Panc1 (cell line): ENCODE results near the gene FSTL5. TPM values are rescaled to one million over a fixed set of nuclear protein-coding genes. Genes with fewer than 3 reads are reported as not detected.

Source experiments
- ATAC-seq: fragments of 200-7000 bp; cut with Tn5 transposase; 2 replicates; pipeline ENCODE4 v1.9.1; 2020; ENCODE audit warnings: mild to moderate bottlenecking, moderate library complexity
- BruUV-seq: library from RNA; stranded (reverse); fragments of 400-500 nt; replicated peaks from 2 replicates; lab custom pipeline; 2021; lab: Mats Ljungman, UMichigan
- CTCF ChIA-PET: fragments of 300-600 bp; sonication (Branson Sonifier 250); formaldehyde crosslinking; loops from one replicate; lab custom pipeline; 2022; ENCODE audit warnings: antibody characterized with exemption; lab: Charles Lee
- POLR2A ChIA-PET: fragments of 300-600 bp; sonication (Branson Sonifier 250); formaldehyde crosslinking; loops from one replicate; lab custom pipeline; 2022; ENCODE audit warnings: antibody characterized with exemption; lab: Charles Lee
- DNase-seq: peaks from one replicate; pipeline ENCODE4 v3.0.0-alpha.2; 2010; ENCODE audit warnings: low read depth, low spot score
- H3K27ac ChIP-seq: 2 replicates; pipeline ENCODE4 v1.5.1; 2011; ENCODE audit warnings: mild to moderate bottlenecking, low read length, inconsistent platforms
- H3K27me3 ChIP-seq: fragments of 200-500 bp; sonication (Bioruptor generic); 2 replicates; pipeline ENCODE4 v1.6.0; 2014; ENCODE audit warnings: low read length, inconsistent platforms; ENCODE audit not compliant: control insufficient read depth, insufficient read depth
- H3K36me3 ChIP-seq: fragments of 200-500 bp; sonication (Bioruptor generic); 2 replicates; pipeline ENCODE4 v1.5.1; 2014; ENCODE audit warnings: inconsistent platforms, mild to moderate bottlenecking, low read length, moderate library complexity; ENCODE audit not compliant: control insufficient read depth, insufficient read depth
- H3K4me1 ChIP-seq: 2 replicates; pipeline ENCODE4 v1.5.1; 2011; ENCODE audit warnings: inconsistent platforms, mild to moderate bottlenecking, low read length, moderate library complexity; ENCODE audit not compliant: control insufficient read depth, insufficient read depth
- H3K4me3 ChIP-seq, 2 experiments: 2 replicates each; pipeline ENCODE4 v1.5.1; 2011 to 2012; ENCODE audit warnings: low read depth in 2 of 2, low read length in 2 of 2, mild to moderate bottlenecking in 2 of 2, inconsistent platforms in 1 of 2, moderate library complexity in 1 of 2
- H3K9me3 ChIP-seq: fragments of 200-500 bp; sonication (Bioruptor generic); 2 replicates; pipeline ENCODE4 v1.5.1; 2014; ENCODE audit warnings: low read depth, mild to moderate bottlenecking, inconsistent platforms, low read length, moderate library complexity; ENCODE audit not compliant: control insufficient read depth, insufficient read depth
- POLR2AphosphoS5 ChIP-seq: IDR thresholded peaks from 2 replicates; pipeline ENCODE4 v1.6.1; 2012; ENCODE audit warnings: mild to moderate bottlenecking, low read depth, low read length, moderate library complexity
- REST ChIP-seq, 2 experiments: IDR thresholded peaks; 2 replicates each; pipeline ENCODE4 v1.6.1; 2011 to 2012; ENCODE audit warnings: low read depth in 2 of 2, control low read depth in 1 of 2, low read length in 1 of 2, mild to moderate bottlenecking in 1 of 2, moderate library complexity in 1 of 2; ENCODE audit not compliant: insufficient read depth in 1 of 2
- SIN3A ChIP-seq: IDR thresholded peaks from 2 replicates; pipeline ENCODE4 v1.6.1; 2012; ENCODE audit warnings: low read depth, mild to moderate bottlenecking, low read length, moderate library complexity, borderline replicate concordance; ENCODE audit not compliant: insufficient read depth
- TCF7L2 ChIP-seq: IDR thresholded peaks from 2 replicates; pipeline ENCODE4 v1.6.1; 2011; ENCODE audit warnings: mild to moderate bottlenecking, low read depth, low read length, inconsistent platforms
- in situ Hi-C: cut with HindIII; loops from 2 replicates; pipeline ENCODE4 v1.10.0; 2016; ENCODE audit warnings: low sequenced_read_pairs, low pct_unique_long_range_greater_than_20kb
- intact Hi-C: fragments of 100-400 bp; cut with micrococcal nuclease; formaldehyde crosslinking; loops from one replicate; pipeline ENCODE4 v1.10.0; 2022; ENCODE audit not compliant: unreplicated experiment
- total RNA-seq: library from RNA; stranded (reverse); gene quantifications from one replicate; pipeline ENCODE4 v1.2.1, GENCODE V29; 2021; ENCODE audit not compliant: unreplicated experiment
- TF ChIP-seq, protein P1 (sequence below): fragments of 450-650 bp; IDR thresholded peaks from 2 replicates; pipeline ENCODE4 v1.5.1; 2017; ENCODE audit warnings: mild to moderate bottlenecking

FSTL5 gene
- total RNA-seq, 1 experiment from 2014 or later = 0.67 TPM

- no peak for TF ChIP-seq TCF7L2
- TF ChIP-seq, protein P1, sequence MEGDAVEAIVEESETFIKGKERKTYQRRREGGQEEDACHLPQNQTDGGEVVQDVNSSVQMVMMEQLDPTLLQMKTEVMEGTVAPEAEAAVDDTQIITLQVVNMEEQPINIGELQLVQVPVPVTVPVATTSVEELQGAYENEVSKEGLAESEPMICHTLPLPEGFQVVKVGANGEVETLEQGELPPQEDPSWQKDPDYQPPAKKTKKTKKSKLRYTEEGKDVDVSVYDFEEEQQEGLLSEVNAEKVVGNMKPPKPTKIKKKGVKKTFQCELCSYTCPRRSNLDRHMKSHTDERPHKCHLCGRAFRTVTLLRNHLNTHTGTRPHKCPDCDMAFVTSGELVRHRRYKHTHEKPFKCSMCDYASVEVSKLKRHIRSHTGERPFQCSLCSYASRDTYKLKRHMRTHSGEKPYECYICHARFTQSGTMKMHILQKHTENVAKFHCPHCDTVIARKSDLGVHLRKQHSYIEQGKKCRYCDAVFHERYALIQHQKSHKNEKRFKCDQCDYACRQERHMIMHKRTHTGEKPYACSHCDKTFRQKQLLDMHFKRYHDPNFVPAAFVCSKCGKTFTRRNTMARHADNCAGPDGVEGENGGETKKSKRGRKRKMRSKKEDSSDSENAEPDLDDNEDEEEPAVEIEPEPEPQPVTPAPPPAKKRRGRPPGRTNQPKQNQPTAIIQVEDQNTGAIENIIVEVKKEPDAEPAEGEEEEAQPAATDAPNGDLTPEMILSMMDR = no peak
- TF ChIP-seq POLR2AphosphoS5 = no peak
- no peak for TF ChIP-seq SIN3A
- no peak for TF ChIP-seq REST (IDR thresholded peaks at IDR 0.05; ENCODE audit: insufficient read depth in 1 of 2, low read depth in 2 of 2, low read length in 1 of 2)
- Histone ChIP-seq H3K4me3 (no peak overlapping the region), H3K27ac (no peak overlapping the region), H3K27me3 (no peaks in the 10 kb centered on the region), H3K9me3 (no peaks in the 10 kb centered on the region), H3K36me3 (no peaks in the 10 kb centered on the region), H3K4me1 (no peaks in the 10 kb centered on the region)
- CTCF ChIA-PET = no interaction called here
- no peak for ATAC-seq
- BruUV-seq = no TSS peak
- DNase-seq = no peak
- POLR2A ChIA-PET = no interaction called here
- intact Hi-C loops = no loop called here
- in situ Hi-C loops = no loop called here
These were observed 256.2 kb downstream of the FSTL5 start for GRCh38 chr4:161907590-161907955.

DNA sequence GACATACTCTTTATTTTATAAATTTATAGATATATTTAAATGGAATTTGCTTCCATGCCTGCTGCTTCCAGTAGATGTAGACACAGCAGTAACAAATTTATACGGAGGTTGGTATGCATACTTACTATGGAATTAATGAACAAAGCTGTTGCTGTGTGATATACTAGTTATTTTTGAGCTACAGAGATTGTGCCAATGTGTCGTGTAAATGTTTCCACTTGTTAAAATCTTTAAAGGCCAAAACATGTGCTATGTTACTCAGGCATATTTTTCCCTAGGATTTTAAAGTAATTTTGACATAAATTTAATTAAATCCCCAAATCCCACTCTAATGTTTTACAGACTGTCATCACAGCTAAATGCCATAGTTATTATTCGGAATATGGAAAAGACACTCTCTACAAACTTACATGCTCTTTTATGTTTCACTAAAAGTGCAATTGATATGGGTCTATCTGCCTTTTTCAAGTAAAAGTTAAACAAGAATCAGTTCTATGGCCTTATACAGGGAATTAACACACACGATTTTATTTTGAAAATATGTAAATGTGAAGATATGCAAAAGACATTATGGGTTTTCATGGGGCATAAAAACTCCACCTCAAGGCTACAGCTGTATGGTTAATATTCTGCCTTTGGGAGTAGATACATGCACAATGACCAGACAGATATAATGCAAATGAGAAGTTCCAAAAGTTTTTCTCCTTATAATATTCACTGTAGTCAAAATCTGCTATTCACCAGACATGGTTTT is 256.8 kb downstream of the FSTL5 start:
- no peak for ATAC-seq
- Histone ChIP-seq H3K4me1 (no peaks in the 10 kb centered on the region), H3K9me3 (no peaks in the 10 kb centered on the region), H3K27ac (no peak overlapping the region), H3K27me3 (no peaks in the 10 kb centered on the region), H3K36me3 (no peaks in the 10 kb centered on the region), H3K4me3 (no peak overlapping the region)
- intact Hi-C loops = no loop called here
- POLR2A ChIA-PET = no interaction called here
- no peak for TF ChIP-seq REST (IDR thresholded peaks at IDR 0.05; ENCODE audit: insufficient read depth in 1 of 2, low read depth in 2 of 2, low read length in 1 of 2)
- no peak for TF ChIP-seq SIN3A
- TF ChIP-seq POLR2AphosphoS5 = no peak
- TF ChIP-seq, protein P1 = no peak
- no peak for TF ChIP-seq TCF7L2
- no TSS peak for BruUV-seq
- no peak for DNase-seq
- CTCF ChIA-PET = no interaction called here
- in situ Hi-C loops = no loop called here
